ENCODE measurements around the gene CCDC136.

Gene CCDC136

GRCh38 chr7:128804484-128804883 lies 12.7 kb downstream of the CCDC136 start:
- no peak overlapping the region for H3K4me3 ChIP-seq (ENCODE audit: low read depth, low read length)
- TF ChIP-seq, protein P1, sequence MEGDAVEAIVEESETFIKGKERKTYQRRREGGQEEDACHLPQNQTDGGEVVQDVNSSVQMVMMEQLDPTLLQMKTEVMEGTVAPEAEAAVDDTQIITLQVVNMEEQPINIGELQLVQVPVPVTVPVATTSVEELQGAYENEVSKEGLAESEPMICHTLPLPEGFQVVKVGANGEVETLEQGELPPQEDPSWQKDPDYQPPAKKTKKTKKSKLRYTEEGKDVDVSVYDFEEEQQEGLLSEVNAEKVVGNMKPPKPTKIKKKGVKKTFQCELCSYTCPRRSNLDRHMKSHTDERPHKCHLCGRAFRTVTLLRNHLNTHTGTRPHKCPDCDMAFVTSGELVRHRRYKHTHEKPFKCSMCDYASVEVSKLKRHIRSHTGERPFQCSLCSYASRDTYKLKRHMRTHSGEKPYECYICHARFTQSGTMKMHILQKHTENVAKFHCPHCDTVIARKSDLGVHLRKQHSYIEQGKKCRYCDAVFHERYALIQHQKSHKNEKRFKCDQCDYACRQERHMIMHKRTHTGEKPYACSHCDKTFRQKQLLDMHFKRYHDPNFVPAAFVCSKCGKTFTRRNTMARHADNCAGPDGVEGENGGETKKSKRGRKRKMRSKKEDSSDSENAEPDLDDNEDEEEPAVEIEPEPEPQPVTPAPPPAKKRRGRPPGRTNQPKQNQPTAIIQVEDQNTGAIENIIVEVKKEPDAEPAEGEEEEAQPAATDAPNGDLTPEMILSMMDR (IDR thresholded peaks at IDR 0.05; ENCODE audit: low read depth, low read length): no peak

DNA sequence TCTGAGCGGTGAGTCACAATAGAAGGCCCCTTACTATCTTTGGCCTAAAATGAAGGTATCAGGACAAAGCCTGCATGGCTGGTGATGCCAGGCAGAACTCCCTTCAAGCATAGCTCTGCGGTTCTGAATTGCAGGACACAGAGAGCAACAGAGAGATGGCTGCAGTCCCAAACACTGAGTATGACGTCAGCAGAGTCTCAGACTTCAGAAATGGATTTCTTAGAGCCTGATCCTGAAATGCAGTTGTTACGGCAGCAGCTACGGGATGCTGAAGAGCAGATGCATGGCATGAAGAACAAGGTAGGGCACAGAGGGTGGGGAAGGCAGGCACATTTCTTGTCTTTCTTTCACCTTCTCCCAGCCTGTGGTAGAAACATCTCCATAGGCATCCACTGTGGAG lies 13.5 kb downstream of the CCDC136 start:
- H3K4me3 ChIP-seq (ENCODE audit: low read depth, low read length): no peak overlapping the region
- TF ChIP-seq, protein P1 (IDR thresholded peaks at IDR 0.05; ENCODE audit: low read depth, low read length): no peak

- TF ChIP-seq, protein P1 (IDR thresholded peaks at IDR 0.05; ENCODE audit: low read depth, low read length): no peak
- no peak overlapping the region for H3K4me3 ChIP-seq (ENCODE audit: low read depth, low read length)
These were observed 15.4 kb downstream of the CCDC136 start for GRCh38 chr7:128807191-128807590.

- TF ChIP-seq, protein P1 (IDR thresholded peaks at IDR 0.05; ENCODE audit: low read depth, low read length): no peak
- H3K4me3 ChIP-seq (ENCODE audit: low read depth, low read length): no peak overlapping the region
These were observed 17.6 kb downstream of the CCDC136 start for GRCh38 chr7:128809363-128809762.

DNA sequence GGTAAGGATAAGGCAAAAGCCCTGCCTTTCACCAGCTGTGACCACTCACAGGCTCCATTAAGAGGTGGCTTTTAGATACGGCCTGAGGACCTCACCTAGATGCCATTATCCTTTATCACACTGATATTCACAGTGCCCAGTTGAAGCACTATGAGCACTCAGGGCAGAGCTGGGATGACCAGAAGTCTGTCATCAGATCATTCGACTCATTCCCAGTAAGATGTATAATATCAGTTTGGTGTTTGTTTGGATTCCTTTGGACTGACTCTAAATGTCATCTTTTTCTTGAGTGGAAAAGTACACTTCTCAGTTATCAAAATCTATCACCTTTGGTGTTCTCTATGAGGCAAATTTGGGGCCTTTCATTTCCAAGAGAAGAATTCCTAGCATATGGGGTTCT lies 18.7 kb downstream of the CCDC136 start:
- TF ChIP-seq, protein P1 (IDR thresholded peaks at IDR 0.05; ENCODE audit: low read depth, low read length): no peak
- no peak overlapping the region for H3K4me3 ChIP-seq (ENCODE audit: low read depth, low read length)

GRCh38 chr7:128810997-128811396 lies 19.2 kb downstream of the CCDC136 start:
- TF ChIP-seq, protein P1 (IDR thresholded peaks at IDR 0.05; ENCODE audit: low read depth, low read length): no peak
- H3K4me3 ChIP-seq (ENCODE audit: low read depth, low read length): no peak overlapping the region

DNA sequence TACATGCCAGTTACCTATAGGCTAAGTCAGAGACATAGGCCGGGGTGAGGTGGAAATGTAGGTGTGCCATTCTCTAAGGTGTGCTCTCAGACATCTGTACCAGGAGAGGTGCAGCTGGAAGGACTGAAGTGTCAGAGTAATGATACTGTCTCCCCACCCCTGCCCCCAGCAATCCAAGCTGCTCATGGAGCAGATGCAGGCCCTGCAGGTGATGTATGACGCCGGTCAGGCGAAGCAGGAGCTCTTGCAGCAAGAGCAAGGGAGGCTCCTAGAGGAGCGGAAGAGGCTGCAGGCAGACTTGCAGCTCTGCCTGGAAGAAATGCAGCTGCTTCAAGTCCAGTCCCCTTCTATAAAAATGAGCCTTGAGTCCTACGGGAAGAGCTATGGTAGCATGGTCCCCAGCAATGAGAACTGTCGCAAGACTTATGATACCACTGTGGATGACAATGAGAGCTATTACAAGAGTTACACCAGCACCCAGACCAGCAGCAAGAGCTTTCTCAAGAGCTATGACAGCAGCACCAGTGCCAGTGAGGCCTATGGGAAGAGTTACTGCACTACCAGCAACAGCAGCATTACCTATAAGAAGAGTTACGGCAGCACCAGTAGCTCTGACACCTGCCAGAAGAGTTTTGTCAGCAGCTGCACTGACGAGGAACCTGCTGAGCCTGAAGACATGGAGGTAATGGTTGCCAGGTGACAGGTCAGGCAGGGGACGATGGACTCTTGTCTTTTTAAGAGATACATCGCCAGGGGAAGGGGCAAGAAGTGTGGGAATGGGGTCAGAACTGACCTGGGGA lies 20.1 kb downstream of the CCDC136 start:
- H3K4me3 ChIP-seq (ENCODE audit: low read depth, low read length): no peak overlapping the region
- TF ChIP-seq, protein P1 (IDR thresholded peaks at IDR 0.05; ENCODE audit: low read depth, low read length): no peak
